Forelimb muscle (tissue), 1 donor: ENCODE measurements around the gene XYLB. TPM values are rescaled to one million over a fixed set of nuclear protein-coding genes. Genes with fewer than 3 reads are reported as not detected.
"Not testable (repeated sequence)": the region's sequence is repeated elsewhere in the genome, so short reads cannot be mapped to it uniquely, and the experiment has no call there.

Experiments used
- DNase-seq: peaks from one replicate; pipeline ENCODE4 v3.0.0-alpha.2; 2013; ENCODE audit warnings: low read depth
- polyA plus RNA-seq: library from polyadenylated mRNA; unstranded; fragments of 120-200 nt; gene quantifications from one replicate; pipeline ENCODE4 v1.2.1, GENCODE V29; 2013; ENCODE audit not compliant: insufficient read length

The XYLB gene
- polyA plus RNA-seq, 1 donor, result 2.9 TPM

DNA sequence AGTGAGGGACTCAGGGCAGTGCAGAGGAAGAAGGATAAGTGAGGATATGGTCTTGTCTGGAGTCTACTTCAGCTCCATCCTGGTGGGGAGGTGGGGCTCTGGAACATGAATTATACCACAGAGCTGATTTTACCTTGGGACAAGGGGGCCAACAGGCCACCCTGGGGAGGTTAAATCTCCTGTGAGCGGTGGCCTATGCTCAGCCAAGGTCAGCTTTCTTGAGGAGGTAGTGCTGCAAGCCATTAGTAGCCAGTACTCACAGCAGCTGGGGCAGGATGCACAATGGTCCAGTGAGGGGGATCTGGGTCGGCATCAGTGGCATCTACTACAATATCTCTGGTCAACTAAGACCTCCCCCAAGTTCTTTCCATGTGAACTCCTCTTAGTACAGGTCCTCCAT lies 49.7 kb downstream of the XYLB start:
- no peak for DNase-seq

DNA sequence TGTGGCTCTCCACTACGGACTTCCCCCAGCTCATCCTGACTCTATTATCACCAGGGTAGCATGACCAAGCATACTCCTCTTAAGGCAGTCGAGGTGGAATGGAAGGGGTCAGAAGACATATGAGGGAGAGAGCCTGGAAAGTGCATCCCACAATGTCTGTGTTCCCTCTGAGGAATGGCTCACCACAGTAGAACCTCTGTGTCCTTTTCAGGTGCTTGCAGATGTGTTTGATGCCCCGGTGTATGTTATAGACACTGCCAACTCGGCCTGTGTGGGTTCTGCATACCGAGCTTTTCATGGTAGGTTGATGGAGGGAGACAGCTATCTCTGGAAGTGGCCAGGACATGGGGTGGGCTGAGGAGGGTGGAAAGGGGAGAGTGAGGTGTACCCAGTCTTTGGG lies 50.3 kb downstream of the XYLB start:
- DNase-seq, result no peak

DNA sequence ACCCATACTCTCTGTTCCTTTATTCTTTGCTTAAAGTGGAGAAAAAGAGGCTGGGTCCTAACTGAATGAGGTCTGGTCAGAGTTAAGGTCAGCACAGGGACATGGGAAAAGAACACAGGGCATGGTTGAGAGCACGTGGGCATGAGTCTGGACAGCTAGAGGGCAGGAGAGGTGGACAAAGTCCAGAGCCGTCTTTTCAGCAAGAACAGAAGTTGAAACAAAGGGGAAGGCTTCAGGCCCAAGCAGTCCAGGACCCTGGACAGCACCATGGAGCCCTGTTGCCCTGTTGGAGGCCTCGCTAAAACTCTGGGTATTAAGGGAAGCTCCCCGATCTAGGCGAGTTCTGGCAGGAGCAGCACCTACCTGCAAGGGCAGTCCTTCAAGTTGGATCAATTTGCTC lies 50.7 kb downstream of the XYLB start:
- DNase-seq, result no peak

DNA sequence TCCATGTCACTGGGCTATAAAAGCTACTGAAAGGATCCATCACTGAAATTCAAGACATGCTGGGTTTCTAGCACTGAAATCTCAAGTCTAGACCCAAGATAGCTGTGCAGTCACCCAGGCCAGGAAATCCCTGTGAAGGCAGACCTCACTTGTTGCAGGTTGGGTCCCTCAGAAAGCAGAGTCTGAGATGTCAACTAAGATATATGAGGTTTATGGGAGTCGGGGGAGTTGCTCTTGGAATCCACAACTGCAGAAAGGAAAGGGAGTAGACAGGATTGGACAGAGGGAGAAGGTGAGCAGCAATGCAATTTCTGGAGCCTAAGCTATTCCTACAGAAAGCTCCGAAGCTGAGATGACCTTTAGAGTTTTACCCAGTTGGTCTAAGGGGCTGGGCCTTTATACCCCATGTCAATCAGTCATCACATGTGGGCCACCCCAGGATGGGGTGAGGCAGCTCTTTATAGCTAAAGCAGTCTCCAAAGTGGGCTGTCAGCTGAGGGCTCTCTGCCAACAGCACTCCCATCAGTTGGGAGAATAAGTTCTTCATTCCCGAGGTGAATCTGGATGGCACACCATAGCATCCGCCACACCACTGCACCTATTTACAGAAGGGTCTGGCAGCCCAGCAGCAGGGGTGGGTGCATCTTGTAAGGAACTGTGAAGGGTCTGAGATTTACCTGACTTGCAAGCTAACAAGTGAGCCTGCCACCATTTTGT lies 54.8 kb downstream of the XYLB start:
- DNase-seq, result no peak

DNA sequence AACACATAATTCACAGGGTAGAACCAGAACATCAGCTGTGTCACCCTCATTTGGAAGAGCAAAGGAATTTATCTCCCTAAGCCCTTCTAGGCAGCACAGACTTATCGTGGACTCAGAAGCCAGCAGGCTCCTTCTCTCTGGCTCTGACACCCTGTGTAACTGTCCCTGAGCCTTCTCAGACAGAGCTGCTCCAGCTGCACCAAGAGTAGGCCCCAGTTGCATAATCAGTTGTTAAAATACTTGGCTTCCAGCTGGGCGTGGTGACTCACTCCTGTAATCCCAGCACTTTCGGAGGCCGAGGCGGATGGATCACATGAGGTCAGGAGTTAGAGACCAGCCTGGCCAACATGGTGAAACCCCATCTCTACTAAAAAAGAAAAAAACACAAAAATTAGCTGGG lies 57.7 kb downstream of the XYLB start:
- no peak for DNase-seq

- no peak for DNase-seq
These were observed 65.0 kb downstream of the XYLB start for GRCh38 chr3:38411591-38411990.

DNA sequence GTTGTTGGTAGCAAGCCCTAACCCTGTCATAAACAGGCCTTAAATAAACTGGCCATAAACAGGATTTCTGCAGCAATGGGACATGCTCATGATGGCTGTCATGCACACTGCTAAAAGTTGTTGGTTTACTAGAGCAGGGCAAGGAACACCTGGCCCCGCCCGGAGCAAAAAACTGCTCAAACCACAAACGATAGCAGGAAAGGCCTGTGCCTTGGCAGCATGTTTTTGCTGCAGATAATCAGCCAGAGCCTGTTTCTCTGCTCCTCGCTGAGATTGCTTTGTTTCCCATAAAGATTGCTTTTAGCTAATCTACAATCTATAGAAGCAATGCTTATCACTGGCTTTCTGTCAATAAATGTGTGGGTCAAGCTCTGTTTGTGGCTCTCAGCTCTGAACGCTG lies 74.2 kb downstream of the XYLB start:
- not testable (repeated sequence) for DNase-seq

GRCh38 chr3:38421679-38422336 lies 75.2 kb downstream of the XYLB start:
- DNase-seq, result no peak

GRCh38 chr3:38426798-38427426 lies 80.3 kb downstream of the XYLB start:
- DNase-seq, result not testable (repeated sequence)

DNA sequence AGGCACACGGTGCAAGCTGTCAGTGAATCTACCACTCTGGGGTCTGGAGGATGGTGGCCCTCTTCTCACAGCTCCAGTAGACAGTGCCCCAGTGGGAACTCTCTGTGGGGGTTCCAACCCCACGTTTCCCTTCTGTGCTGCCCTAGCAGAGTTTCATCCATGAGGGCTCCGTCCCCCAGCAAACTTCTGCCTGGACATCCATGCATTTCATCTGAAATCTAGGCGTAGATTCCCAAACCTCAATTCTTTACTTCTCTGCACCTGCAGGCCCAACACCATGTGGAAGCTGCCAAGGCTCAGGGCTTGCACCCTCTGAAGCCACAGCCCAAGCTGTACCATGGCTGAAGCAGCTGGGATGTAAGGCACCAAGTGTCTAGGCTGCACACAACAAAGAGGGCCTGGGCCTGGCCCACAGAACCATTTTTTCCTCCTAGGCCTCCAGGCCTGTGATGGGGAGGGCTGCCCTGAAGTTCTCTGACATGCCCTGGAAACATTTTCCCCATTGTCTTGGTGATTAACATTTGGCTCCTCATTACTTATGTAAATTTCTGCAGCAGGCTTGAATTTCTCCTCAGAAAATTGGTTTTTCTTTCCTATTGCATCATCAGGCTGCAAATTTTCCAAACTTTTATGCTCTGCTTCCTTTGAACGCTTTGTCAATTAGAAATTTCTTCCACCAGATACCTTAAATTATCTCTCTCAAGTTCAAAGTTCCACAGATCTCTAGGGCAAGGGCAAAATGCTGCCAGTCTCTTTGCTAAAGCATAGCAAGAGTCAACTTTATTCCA lies 86.5 kb downstream of the XYLB start:
- not testable (repeated sequence) for DNase-seq

DNA sequence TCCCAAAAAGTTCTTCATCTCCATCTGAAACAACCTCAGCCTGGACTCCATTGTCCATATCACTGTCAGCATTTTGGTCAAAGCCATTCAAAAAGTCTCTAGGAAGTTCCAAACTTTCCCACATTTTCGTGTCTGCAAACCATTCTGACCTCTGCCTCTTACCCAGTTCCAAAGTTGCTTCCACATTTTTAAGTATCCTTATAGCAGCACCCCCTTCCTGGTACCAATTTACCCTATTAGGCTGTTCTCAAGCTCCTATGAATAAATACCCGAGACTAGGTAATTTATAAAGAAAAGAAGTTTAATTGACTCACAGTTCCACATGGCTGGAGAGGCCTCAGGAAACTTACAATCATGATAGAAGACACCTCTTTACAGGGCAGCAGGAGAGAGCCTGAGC lies 87.1 kb downstream of the XYLB start:
- not testable (repeated sequence) for DNase-seq

- DNase-seq, result not testable (repeated sequence)
These were observed 92.0 kb downstream of the XYLB start for GRCh38 chr3:38438436-38439069.

DNA sequence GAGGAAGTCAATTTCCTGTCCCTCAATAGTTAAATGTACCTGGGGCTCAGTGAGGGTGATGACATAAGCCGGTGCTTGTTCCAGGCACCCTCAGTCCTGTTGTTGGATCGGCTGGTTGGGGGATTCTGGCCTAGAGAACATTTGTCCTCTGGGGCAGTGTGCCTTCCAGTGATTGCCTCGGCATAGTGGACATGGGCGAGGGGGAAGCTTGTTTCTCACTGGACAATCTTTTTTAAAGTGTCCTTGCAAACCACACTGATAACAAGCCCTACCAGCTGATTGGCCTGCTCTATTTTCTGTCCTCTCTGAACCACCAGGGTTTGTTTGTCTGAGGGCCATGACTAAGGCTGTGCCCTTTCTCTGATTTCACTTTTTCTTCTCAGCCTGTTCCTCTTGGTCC lies 96.6 kb downstream of the XYLB start:
- not testable (repeated sequence) for DNase-seq

GRCh38 chr3:38446085-38446686 lies 99.6 kb downstream of the XYLB start:
- DNase-seq, result no peak

DNA sequence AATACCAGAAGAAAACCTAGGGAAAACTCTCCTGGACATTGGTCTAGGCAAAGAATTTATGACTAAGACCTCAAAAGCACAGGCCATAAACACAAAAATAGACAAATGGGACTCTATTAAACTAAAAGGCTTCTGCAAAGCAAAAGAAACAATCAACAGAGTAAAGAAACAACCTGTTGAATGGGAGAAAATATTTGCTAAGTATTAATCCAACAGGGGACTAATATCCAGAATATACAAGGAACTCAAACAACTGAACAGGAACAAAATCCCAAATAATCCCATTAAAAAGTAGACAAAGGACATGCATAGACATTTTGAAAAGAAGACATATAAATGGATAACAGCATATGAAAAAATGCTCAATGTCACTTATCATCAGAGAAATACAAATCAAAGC lies 100.2 kb downstream of the XYLB start:
- DNase-seq, result no peak

DNA sequence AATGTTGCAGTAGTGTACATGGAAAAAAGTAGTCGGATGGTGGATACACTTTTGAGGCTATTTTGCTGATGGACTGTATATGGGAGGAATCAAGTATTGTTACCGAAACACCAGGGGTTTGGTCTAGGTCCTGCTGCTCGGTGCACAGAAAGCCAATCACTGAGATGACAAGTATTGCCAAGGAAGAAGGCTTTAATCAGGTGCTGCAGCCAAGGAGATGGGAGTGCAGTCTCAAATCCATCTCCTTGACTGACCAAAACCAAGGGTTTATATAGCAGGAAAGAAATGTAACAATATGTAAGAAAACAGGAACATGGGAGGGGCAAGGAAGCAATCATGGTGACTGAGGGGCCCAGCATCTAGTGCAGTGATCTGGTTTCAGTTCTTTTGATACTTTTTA lies 104.3 kb downstream of the XYLB start:
- DNase-seq, result no peak

GRCh38 chr3:38453075-38453912 lies 106.7 kb downstream of the XYLB start, which contains the start of gene ACVR2B:
Gene ACVR2B, plus strand, starts transcription at chr3:38453890. Its CDS starts 433 bp downstream, at chr3:38454323.
- peak; percentile 71 for DNase-seq

- DNase-seq, result no peak
These were observed 107.3 kb downstream of the XYLB start for GRCh38 chr3:38453913-38454177.

DNA sequence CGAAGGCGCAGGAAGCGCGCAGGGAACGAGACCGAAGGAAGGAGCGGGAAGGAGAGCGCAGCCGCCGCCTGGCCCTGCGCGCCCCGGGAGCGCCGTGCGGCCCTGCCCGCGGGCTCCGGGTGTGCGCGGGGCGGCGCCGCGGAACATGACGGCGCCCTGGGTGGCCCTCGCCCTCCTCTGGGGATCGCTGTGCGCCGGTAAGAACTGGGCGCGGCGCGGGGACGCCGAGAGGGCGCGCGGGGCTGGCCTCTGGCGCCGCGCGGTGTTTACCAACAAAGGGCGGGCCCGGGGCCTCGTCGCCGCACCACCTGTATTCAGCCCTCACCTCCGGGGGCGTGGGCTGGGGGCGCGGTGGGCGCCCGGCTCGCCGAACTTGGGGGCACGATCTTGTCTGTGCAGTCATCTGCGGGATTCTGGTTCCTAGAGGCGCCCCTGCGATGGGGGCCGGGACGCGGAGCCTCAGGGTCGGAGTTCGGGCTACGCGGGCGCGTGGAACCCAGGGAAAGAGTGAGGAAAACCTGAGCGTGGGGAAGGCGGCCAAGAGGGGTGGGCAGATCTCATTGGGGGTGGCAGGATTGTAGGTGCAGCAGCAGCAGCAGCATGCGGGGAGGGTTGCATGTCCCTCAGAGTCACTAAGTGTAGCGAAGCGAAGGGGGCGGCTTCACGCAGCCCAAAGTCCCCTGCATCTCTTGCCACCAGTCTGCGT lies 107.7 kb downstream of the XYLB start:
- no peak for DNase-seq
